NCI-H748 treated with DMSO at 0.1 percent for 48 hours (cell line): ENCODE measurements around the gene TCP1.
"Not testable (repeated sequence)": the region's sequence is repeated elsewhere in the genome, so short reads cannot be mapped to it uniquely, and the experiment has no call there.

Source experiments
- DNase-seq: peaks from one replicate; lab custom pipeline; 2025; lab: John Stamatoyannopoulos, UW

Gene TCP1

GRCh38 chr6:159739341-159739740 is 50.1 kb downstream of the TCP1 start:
- DNase-seq: no peak

DNA sequence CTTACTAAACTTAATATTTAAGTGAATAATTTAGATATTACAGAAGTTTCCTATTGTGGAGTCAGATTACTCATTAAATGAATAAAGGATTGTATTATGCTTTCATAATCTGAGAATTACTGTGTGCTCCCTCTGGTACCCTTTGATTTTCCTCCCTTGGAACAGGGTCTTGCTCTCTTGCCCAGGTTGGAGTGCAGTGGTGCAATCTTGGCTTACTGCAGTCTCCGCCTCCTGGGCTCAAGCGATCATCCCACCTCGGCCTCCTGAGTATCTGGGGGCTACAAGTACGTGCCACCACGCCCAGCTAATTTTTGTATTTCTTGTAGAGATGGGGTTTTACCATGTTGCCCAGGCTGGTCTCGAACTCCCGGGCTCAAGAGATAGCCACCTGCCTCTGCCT is 52.5 kb downstream of the TCP1 start:
- no peak for DNase-seq

DNA sequence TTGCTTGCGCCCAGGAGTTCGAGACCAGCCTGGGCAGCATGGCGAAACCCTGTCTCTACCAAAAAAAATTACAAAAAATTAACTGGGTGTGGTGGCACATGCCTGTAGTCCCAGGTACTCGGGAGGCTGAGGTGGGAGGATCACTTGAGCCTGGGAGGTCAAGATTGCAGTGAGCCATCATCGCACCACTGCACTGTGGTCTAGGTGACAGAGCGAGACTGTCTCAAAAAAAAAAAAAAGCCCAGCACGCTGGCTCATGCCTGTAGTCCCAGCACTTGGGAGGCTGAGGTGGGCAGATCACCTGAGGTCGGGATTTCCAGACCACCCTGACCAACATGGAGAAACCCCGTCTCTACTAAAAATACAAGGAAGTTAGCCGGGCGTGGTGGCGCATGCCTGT is 56.0 kb downstream of the TCP1 start:
- DNase-seq: not testable (repeated sequence)

GRCh38 chr6:159732550-159732949 is 56.9 kb downstream of the TCP1 start:
- DNase-seq: not testable (repeated sequence)

DNA sequence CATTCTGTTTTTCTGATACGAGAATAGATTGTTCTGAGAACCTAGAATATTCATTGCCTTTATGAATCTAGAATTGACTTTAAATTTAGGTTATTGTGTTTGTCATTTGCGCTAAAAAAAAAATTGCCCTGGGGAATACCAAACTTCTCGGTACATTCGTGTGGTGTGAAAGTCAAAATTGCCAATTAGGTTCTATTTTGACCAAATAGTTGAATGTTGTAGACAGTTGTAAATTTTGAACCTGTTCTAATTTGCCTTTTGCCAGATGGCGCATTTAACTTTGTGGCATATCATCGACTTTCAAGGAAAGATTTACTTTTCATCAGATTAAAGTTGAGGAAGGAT is 59.1 kb downstream of the TCP1 start:
- DNase-seq: no peak

DNA sequence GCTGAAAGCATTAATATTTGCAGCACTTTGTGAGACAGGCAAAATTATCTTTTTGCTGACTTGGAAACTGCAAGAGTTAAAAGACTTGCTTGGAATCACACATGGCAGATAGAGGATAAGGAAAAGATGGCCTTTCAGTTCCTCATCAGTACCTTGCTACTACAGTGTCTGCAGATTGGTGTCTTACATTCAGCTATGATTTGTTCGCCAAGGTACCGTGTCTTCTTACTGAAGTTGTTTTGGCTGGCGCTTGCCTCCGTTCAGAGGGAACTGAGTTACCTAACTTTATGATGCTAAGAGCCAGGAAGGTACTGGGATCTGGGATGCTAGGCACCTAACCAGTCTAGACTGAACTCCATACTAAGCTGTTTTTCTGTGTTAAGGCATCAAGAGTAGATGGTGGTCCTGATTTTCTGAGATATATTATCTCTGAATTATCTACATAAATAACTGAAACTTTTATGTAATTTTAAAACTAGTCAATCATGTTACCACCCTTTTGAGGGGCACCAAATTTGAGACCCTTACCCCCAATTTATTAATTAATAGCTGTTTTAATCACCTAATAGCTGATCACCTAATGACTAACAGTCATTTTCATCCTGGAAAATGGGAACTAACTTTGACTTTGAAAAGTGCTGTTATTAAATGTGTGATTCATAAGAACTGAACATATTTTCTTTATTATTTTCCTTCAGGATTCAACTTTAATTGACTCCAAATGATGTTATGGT is 59.6 kb downstream of the TCP1 start:
- no peak for DNase-seq

- no peak for DNase-seq
These were observed 60.9 kb downstream of the TCP1 start for GRCh38 chr6:159728531-159728964.
